ENCODE results near the gene ULBP3. TPM values are rescaled to one million over a fixed set of nuclear protein-coding genes. Genes with fewer than 3 reads are reported as not detected.

ULBP3 gene
- total RNA-seq, 1 donor from 2014 or later = 3.9 TPM

DNA sequence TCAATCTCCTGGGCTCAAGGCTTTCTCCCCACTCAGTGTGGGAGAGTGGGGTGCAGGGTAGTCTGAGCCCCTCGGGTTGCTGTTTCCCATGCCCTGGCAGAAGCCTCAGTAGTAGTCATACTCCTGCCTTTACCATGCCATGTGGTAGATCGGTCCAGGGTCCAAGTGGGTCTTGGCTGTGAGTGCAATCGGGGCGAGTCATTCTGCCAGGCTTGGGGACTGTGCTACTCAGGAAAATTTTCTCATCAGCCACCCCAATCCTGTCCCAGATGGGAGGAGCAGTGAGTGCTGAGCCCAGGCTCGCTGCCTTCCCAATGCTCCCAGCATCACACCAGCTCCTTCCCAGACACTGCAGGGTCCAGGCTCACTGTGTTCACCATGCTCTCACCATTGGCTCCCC lies 32.8 kb downstream of the ULBP3 start:
- H3K9me3 ChIP-seq (ENCODE audit: low read depth) = no peaks in the 10 kb centered on the region
- peaks cover 4% of the 10 kb centered on the region for H3K4me1 ChIP-seq
- no peaks in the 10 kb centered on the region for H3K79me2 ChIP-seq (ENCODE audit: low read depth)
- TF ChIP-seq EZH2phosphoT487 (IDR thresholded peaks at IDR 0.05) (no peak), EZH2 (IDR thresholded peaks at IDR 0.05) (no peak)
- TF ChIP-seq, protein P1, sequence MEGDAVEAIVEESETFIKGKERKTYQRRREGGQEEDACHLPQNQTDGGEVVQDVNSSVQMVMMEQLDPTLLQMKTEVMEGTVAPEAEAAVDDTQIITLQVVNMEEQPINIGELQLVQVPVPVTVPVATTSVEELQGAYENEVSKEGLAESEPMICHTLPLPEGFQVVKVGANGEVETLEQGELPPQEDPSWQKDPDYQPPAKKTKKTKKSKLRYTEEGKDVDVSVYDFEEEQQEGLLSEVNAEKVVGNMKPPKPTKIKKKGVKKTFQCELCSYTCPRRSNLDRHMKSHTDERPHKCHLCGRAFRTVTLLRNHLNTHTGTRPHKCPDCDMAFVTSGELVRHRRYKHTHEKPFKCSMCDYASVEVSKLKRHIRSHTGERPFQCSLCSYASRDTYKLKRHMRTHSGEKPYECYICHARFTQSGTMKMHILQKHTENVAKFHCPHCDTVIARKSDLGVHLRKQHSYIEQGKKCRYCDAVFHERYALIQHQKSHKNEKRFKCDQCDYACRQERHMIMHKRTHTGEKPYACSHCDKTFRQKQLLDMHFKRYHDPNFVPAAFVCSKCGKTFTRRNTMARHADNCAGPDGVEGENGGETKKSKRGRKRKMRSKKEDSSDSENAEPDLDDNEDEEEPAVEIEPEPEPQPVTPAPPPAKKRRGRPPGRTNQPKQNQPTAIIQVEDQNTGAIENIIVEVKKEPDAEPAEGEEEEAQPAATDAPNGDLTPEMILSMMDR (IDR thresholded peaks at IDR 0.05) = no peak
- no peaks in the 10 kb centered on the region for H3K36me3 Mint-ChIP-seq
- peaks cover 69% of the 10 kb centered on the region for H3K27me3 Mint-ChIP-seq (ENCODE audit: insufficient read depth, low read depth)
- H3K9ac ChIP-seq = no peak overlapping the region
- no peak overlapping the region for H3K4me3 ChIP-seq
- no peaks in the 10 kb centered on the region for H3F3A ChIP-seq (ENCODE audit: low read depth)
- H3K27ac Mint-ChIP-seq = no peak overlapping the region
- no peaks in the 10 kb centered on the region for H3K36me3 ChIP-seq
- H3K27ac ChIP-seq = no peak overlapping the region
- H3K27me3 ChIP-seq = peaks cover 95% of the 10 kb centered on the region
- DNase-seq (ENCODE audit: low spot score) = no peak
- H2AFZ ChIP-seq (replicated peaks) = no peak overlapping the region
- no peak overlapping the region for H3K4me2 ChIP-seq
- peaks cover 11% of the 10 kb centered on the region for H3K9me3 Mint-ChIP-seq
- H3K4me3 Mint-ChIP-seq = no peak overlapping the region
- peaks cover 8% of the 10 kb centered on the region for H4K20me1 ChIP-seq (ENCODE audit: low read depth)
- H3K4me1 Mint-ChIP-seq = peaks cover 16% of the 10 kb centered on the region

DNA sequence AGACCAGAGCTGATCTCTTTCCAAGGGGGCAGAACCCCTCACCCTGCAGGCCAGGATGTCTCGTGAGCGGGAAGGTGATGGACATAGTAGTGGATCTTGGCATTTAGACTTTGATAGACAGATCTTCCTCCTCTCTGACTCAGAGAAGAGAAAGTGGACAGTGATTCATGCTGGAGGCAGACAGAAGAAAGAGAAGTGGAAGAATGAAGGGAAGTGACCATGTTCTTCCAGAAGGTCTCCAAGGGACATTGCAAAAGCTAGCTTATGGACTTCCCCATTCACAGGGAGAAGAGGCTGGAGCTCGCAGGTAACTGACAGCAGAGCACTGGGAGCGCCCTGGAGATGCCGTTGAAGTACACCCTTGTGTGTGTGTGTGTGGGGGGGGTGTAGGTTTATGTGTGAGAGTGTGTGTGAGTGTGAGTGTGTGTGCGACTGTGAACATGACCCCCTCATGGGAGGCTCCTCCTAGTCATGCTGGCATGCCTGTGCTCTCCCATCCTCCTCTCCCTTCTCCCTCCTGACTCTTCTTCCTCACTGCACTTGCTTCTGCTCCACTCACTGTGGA lies 35.6 kb downstream of the ULBP3 start:
- H3F3A ChIP-seq (ENCODE audit: low read depth) = no peaks in the 10 kb centered on the region
- H3K4me3 ChIP-seq = no peak overlapping the region
- Mint-ChIP-seq H3K27ac (no peak overlapping the region), H3K36me3 (no peaks in the 10 kb centered on the region), H3K4me3 (no peak overlapping the region), H3K9me3 (peaks cover 5% of the 10 kb centered on the region), H3K27me3 (ENCODE audit: insufficient read depth, low read depth) (peaks cover 50% of the 10 kb centered on the region), H3K4me1 (peaks cover 13% of the 10 kb centered on the region)
- no peaks in the 10 kb centered on the region for H3K36me3 ChIP-seq
- DNase-seq (ENCODE audit: low spot score) = no peak
- H3K9me3 ChIP-seq (ENCODE audit: low read depth) = no peaks in the 10 kb centered on the region
- no peaks in the 10 kb centered on the region for H3K79me2 ChIP-seq (ENCODE audit: low read depth)
- peaks cover 83% of the 10 kb centered on the region for H3K27me3 ChIP-seq
- no peak overlapping the region for H3K9ac ChIP-seq
- no peak overlapping the region for H3K4me2 ChIP-seq
- no peak overlapping the region for H3K27ac ChIP-seq
- no peak overlapping the region for H2AFZ ChIP-seq (replicated peaks)
- H3K4me1 ChIP-seq = peaks cover 4% of the 10 kb centered on the region
- H4K20me1 ChIP-seq (ENCODE audit: low read depth) = peaks cover 8% of the 10 kb centered on the region
- TF ChIP-seq, protein P1 (IDR thresholded peaks at IDR 0.05) = no peak
- no peak for TF ChIP-seq EZH2phosphoT487 (IDR thresholded peaks at IDR 0.05)
- no peak for TF ChIP-seq EZH2 (IDR thresholded peaks at IDR 0.05)

DNA sequence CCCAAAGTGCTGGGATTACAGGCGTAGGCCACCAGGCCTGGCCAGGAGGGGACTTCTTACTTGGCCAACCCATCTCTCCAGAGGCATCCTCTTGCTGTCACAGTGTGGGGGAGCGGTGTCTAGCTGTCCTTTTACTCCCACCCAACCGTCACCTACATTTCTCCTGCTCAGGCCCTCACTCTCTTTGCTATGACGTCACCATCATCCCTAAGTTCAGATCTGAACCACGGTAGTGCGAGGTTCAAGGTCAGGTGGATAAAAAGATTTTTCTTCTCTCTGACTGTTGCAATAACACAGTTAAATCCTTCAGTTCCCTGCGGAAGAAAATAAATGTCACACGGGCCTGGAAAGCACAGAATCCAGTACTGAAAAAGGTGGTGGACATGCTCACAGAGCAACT lies 36.3 kb downstream of the ULBP3 start:
- H3K4me2 ChIP-seq = no peak overlapping the region
- peaks cover 5% of the 10 kb centered on the region for H3K9me3 Mint-ChIP-seq
- no peak overlapping the region for H3K27ac ChIP-seq
- peaks cover 8% of the 10 kb centered on the region for H4K20me1 ChIP-seq (ENCODE audit: low read depth)
- H3K27me3 Mint-ChIP-seq (ENCODE audit: insufficient read depth, low read depth) = peaks cover 47% of the 10 kb centered on the region
- no peaks in the 10 kb centered on the region for H3K36me3 ChIP-seq
- TF ChIP-seq EZH2phosphoT487 (IDR thresholded peaks at IDR 0.05) = no peak
- no peak overlapping the region for H3K4me3 ChIP-seq
- no peaks in the 10 kb centered on the region for H3K79me2 ChIP-seq (ENCODE audit: low read depth)
- no peaks in the 10 kb centered on the region for H3K9me3 ChIP-seq (ENCODE audit: low read depth)
- no peaks in the 10 kb centered on the region for H3K36me3 Mint-ChIP-seq
- no peaks in the 10 kb centered on the region for H3F3A ChIP-seq (ENCODE audit: low read depth)
- peaks cover 4% of the 10 kb centered on the region for H3K4me1 ChIP-seq
- H3K4me3 Mint-ChIP-seq = no peak overlapping the region
- peaks cover 80% of the 10 kb centered on the region for H3K27me3 ChIP-seq
- H3K27ac Mint-ChIP-seq = no peak overlapping the region
- no peak for DNase-seq (ENCODE audit: low spot score)
- peaks cover 13% of the 10 kb centered on the region for H3K4me1 Mint-ChIP-seq
- no peak overlapping the region for H3K9ac ChIP-seq
- H2AFZ ChIP-seq (replicated peaks) = no peak overlapping the region

DNA sequence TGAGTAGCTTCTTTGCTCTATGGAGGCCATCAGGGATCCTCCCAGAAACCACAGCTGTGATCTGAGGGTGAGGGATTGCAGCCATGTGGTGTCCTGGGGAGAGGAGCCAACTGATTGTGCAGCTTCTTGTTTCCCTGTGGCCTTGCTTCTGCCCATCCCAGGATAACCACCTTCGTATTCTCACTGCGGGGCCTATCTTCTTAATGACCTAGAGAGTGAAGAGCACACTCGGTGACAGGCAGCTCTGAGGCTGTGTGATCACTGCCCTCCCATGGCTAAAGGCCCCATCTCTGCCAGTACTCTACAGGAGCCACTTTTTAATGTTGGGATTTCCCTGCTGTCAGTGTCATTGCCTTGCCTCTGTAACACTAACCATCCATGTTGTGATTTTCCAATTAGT lies 38.3 kb downstream of the ULBP3 start:
- no peak overlapping the region for H3K4me3 Mint-ChIP-seq
- H3K27me3 ChIP-seq = peaks cover 78% of the 10 kb centered on the region

More for the DNA sequence above, 38.3 kb downstream of the ULBP3 start:
- H3K9me3 ChIP-seq (ENCODE audit: low read depth) = no peaks in the 10 kb centered on the region
- Mint-ChIP-seq H3K27ac (no peak overlapping the region), H3K36me3 (no peaks in the 10 kb centered on the region), H3K9me3 (no peaks in the 10 kb centered on the region), H3K4me1 (no peaks in the 10 kb centered on the region), H3K27me3 (ENCODE audit: insufficient read depth, low read depth) (peaks cover 32% of the 10 kb centered on the region)
- H4K20me1 ChIP-seq (ENCODE audit: low read depth) = no peaks in the 10 kb centered on the region
- no peaks in the 10 kb centered on the region for H3F3A ChIP-seq (ENCODE audit: low read depth)
- H3K4me3 ChIP-seq = no peak overlapping the region
- DNase-seq (ENCODE audit: low spot score) = no peak
- no peaks in the 10 kb centered on the region for H3K4me1 ChIP-seq
- H3K9ac ChIP-seq = no peak overlapping the region
- no peak overlapping the region for H3K27ac ChIP-seq
- no peak for TF ChIP-seq EZH2 (IDR thresholded peaks at IDR 0.05)
- TF ChIP-seq, protein P1 (IDR thresholded peaks at IDR 0.05) = no peak
- no peak for TF ChIP-seq EZH2phosphoT487 (IDR thresholded peaks at IDR 0.05)
- no peak overlapping the region for H3K4me2 ChIP-seq
- no peak overlapping the region for H2AFZ ChIP-seq (replicated peaks)
- H3K79me2 ChIP-seq (ENCODE audit: low read depth) = no peaks in the 10 kb centered on the region
- no peaks in the 10 kb centered on the region for H3K36me3 ChIP-seq
